Gastroesophageal sphincter (tissue), 3 donors: ENCODE data around the gene TMEM243.

Experiments
- EP300 ChIP-seq: sonication (generic); formaldehyde crosslinking; IDR thresholded peaks from one replicate; pipeline ENCODE4 v1.6.1; 2017; ENCODE audit warnings: antibody characterized with exemption, mild to moderate bottlenecking
- POLR2A ChIP-seq, 2 donors: fragments of 450-650 bp; IDR thresholded peaks; one replicate each; pipeline ENCODE4 v1.6.1; 2017; ENCODE audit warnings: antibody characterized with exemption in 2 of 2, mild to moderate bottlenecking in 2 of 2, moderate library complexity in 1 of 2
- POLR2AphosphoS5 ChIP-seq: sonication (generic); formaldehyde crosslinking; IDR thresholded peaks from one replicate; pipeline ENCODE4 v1.6.1; 2017; ENCODE audit warnings: antibody characterized with exemption
- TF ChIP-seq, protein P1 (sequence below), 4 experiments: fragments of 200-600 bp in 2 of 4; fragments of 450-650 bp in 2 of 4; sonication (generic) in 1 of 4; IDR thresholded peaks; one replicate each; pipeline ENCODE4 v1.5.1; 2017 to 2019; ENCODE audit warnings: antibody characterized with exemption in 4 of 4, mild to moderate bottlenecking in 2 of 4, moderate library complexity in 2 of 4

DNA sequence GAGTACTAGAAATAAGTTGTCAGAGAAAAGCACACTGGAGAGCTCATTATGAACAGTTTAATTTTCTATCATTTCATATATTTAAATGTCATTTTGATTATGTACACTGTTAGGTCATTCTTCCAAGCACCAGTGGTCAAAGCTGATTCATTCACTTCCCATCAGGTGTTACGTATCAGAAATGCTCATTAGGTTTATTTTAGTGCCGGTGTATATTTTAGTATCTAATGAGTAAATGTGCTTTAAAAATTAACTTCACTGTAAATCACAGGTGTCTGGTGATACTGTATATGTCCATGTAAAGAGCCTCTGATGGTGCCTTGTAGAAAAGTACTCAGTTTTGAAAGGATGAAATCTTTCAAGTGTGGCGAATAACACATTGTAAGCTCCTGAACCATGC lies 63.7 kb downstream of the TMEM243 start:
- TF ChIP-seq POLR2A (IDR thresholded peaks at IDR 0.05) = no peak
- peak; percentile 55 for TF ChIP-seq POLR2AphosphoS5
- TF ChIP-seq, protein P1, sequence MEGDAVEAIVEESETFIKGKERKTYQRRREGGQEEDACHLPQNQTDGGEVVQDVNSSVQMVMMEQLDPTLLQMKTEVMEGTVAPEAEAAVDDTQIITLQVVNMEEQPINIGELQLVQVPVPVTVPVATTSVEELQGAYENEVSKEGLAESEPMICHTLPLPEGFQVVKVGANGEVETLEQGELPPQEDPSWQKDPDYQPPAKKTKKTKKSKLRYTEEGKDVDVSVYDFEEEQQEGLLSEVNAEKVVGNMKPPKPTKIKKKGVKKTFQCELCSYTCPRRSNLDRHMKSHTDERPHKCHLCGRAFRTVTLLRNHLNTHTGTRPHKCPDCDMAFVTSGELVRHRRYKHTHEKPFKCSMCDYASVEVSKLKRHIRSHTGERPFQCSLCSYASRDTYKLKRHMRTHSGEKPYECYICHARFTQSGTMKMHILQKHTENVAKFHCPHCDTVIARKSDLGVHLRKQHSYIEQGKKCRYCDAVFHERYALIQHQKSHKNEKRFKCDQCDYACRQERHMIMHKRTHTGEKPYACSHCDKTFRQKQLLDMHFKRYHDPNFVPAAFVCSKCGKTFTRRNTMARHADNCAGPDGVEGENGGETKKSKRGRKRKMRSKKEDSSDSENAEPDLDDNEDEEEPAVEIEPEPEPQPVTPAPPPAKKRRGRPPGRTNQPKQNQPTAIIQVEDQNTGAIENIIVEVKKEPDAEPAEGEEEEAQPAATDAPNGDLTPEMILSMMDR (IDR thresholded peaks at IDR 0.05) = no peak
- TF ChIP-seq EP300 = no peak
